Left ventricle myocardium inferior (tissue), 1 donor: ENCODE measurements around the gene CAMKV. TPM values are rescaled to one million over a fixed set of nuclear protein-coding genes. Genes with fewer than 3 reads are reported as not detected.

Experiments
- DNase-seq: peaks from one replicate; pipeline ENCODE4 v3.0.0-alpha.2; 2020
- H3K27ac ChIP-seq: fragments of 200-600 bp; replicated peaks from 2 replicates; pipeline ENCODE4 v1.8.0; 2021
- H3K27me3 ChIP-seq: fragments of 200-600 bp; 2 replicates; pipeline ENCODE4 v1.8.0; 2021; ENCODE audit warnings: low read depth
- H3K36me3 ChIP-seq: fragments of 200-600 bp; 2 replicates; pipeline ENCODE4 v1.8.0; 2021
- H3K4me1 ChIP-seq: fragments of 200-600 bp; 2 replicates; pipeline ENCODE4 v1.8.0; 2021
- H3K4me3 ChIP-seq: fragments of 200-600 bp; 2 replicates; pipeline ENCODE4 v1.8.0; 2021; ENCODE audit warnings: mild to moderate bottlenecking, moderate library complexity
- H3K9me3 ChIP-seq: fragments of 200-600 bp; replicated peaks from 2 replicates; pipeline ENCODE4 v1.8.0; 2021
- CTCF ChIP-seq: fragments of 200-600 bp; IDR thresholded peaks from 2 replicates; pipeline ENCODE4 v1.8.0; 2021; ENCODE audit warnings: antibody characterized with exemption, mild to moderate bottlenecking, borderline replicate concordance
- intact Hi-C: fragments of 100-400 bp; cut with micrococcal nuclease; formaldehyde crosslinking; loops from one replicate; pipeline ENCODE4 v1.11.0; 2022
- total RNA-seq: library from RNA; stranded (reverse); fragmentation: NEBNext Ultra II Directional; extraction: Animal tissue kit (Norgen Biotek cat#: 25700); gene quantifications from one replicate; pipeline ENCODE4 v1.2.1, GENCODE V29; 2021
- donor health status: DM: no; HTN: yes; CAD: no; lungs with severe emphysema.

CAMKV gene
- total RNA-seq, 1 donor from 2014 or later: not detected

- Histone ChIP-seq H3K4me3 (no peak overlapping the region), H3K9me3 (no peaks in the 10 kb centered on the region), H3K36me3 (no peaks in the 10 kb centered on the region), H3K27ac (no peak overlapping the region), H3K27me3 (no peaks in the 10 kb centered on the region), H3K4me1 (peaks cover 30% of the 10 kb centered on the region)
- intact Hi-C loops: no loop called here
- DNase-seq: no peak
- TF ChIP-seq CTCF: peak; percentile 44
Observed at GRCh38 chr3:49899815-49900214, 30.1 kb upstream of the CAMKV start.

GRCh38 chr3:49898991-49899390 is 29.3 kb upstream of the CAMKV start:
- Histone ChIP-seq H3K9me3 (no peaks in the 10 kb centered on the region), H3K36me3 (no peaks in the 10 kb centered on the region), H3K27ac (no peak overlapping the region), H3K27me3 (no peaks in the 10 kb centered on the region), H3K4me1 (peaks cover 25% of the 10 kb centered on the region), H3K4me3 (no peak overlapping the region)
- no peak for TF ChIP-seq CTCF
- intact Hi-C loops: no loop called here
- no peak for DNase-seq

GRCh38 chr3:49896345-49896744 is 26.6 kb upstream of the CAMKV start:
- H3K27me3 ChIP-seq: no peaks in the 10 kb centered on the region
- no peak overlapping the region for H3K4me3 ChIP-seq
- peaks cover 10% of the 10 kb centered on the region for H3K4me1 ChIP-seq
- H3K27ac ChIP-seq: no peak overlapping the region
- H3K9me3 ChIP-seq: no peaks in the 10 kb centered on the region
- H3K36me3 ChIP-seq: no peaks in the 10 kb centered on the region
- no peak for TF ChIP-seq CTCF
- no peak for DNase-seq
- intact Hi-C loops: no loop called here

GRCh38 chr3:49895791-49896190 is 26.1 kb upstream of the CAMKV start:
- TF ChIP-seq CTCF: no peak
- peaks cover 4% of the 10 kb centered on the region for H3K4me1 ChIP-seq
- DNase-seq: no peak
- no peaks in the 10 kb centered on the region for H3K27me3 ChIP-seq
- no peaks in the 10 kb centered on the region for H3K9me3 ChIP-seq
- H3K4me3 ChIP-seq: no peak overlapping the region
- H3K27ac ChIP-seq: no peak overlapping the region
- intact Hi-C loops: no loop called here
- H3K36me3 ChIP-seq: no peaks in the 10 kb centered on the region

- no peak overlapping the region for H3K4me3 ChIP-seq
- DNase-seq: no peak
- no peak for TF ChIP-seq CTCF
- H3K9me3 ChIP-seq: no peaks in the 10 kb centered on the region
- no peaks in the 10 kb centered on the region for H3K36me3 ChIP-seq
- H3K27me3 ChIP-seq: no peaks in the 10 kb centered on the region
- H3K4me1 ChIP-seq: no peaks in the 10 kb centered on the region
- H3K27ac ChIP-seq: no peak overlapping the region
- intact Hi-C loops: no loop called here
Observed at GRCh38 chr3:49889296-49889695, 19.6 kb upstream of the CAMKV start.

- intact Hi-C loops: no loop called here
- Histone ChIP-seq H3K27ac (no peak overlapping the region), H3K9me3 (no peaks in the 10 kb centered on the region), H3K27me3 (no peaks in the 10 kb centered on the region), H3K36me3 (no peaks in the 10 kb centered on the region), H3K4me3 (no peak overlapping the region), H3K4me1 (peaks cover 10% of the 10 kb centered on the region)
- no peak for DNase-seq
- no peak for TF ChIP-seq CTCF
Observed at GRCh38 chr3:49886922-49887265, 17.2 kb upstream of the CAMKV start.
